ENCODE data around the gene PLEKHM3. TPM values are rescaled to one million over a fixed set of nuclear protein-coding genes. Genes with fewer than 3 reads are reported as not detected.

PLEKHM3 gene
- total and polyA plus RNA-seq, 4 donors = 15.6 to 34.5 (median 18.3) TPM

DNA sequence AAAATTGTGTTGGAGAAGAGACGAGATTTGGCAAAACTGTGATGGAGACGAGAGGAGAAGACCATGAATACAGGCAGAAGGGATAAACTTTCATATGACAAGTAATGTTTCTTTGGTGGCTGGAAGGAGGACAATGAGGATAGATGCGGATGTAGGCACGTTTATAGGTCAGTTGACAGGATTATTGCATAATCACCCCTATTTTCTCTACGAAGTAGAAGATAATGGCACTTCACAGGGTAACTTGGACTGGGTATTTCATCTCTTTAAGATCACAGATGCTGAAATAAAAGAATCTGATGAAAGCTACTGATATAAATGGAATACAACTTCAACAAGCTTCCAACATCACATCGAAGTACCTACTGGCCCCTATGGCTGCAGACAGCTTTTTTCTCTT, 81.0 kb downstream of the PLEKHM3 start:
- DNase-seq (ENCODE audit: low read depth in 4 of 6, low spot score in 6 of 6) = no peak
- Histone ChIP-seq H3K36me3 (ENCODE audit: control insufficient read depth, insufficient read depth, low read length) (peaks cover 7% of the 10 kb centered on the region), H3K9me3 (ENCODE audit: control insufficient read depth, insufficient read depth, low read length) (no peaks in the 10 kb centered on the region), H3K27me3 (ENCODE audit: control insufficient read depth, insufficient read depth, low read length) (no peaks in the 10 kb centered on the region), H3K27ac (ENCODE audit: low read depth, low read length) (no peak overlapping the region), H3K4me1 (ENCODE audit: control insufficient read depth, insufficient read depth, low read length) (no peaks in the 10 kb centered on the region), H3K4me3 (ENCODE audit: low read depth, low read length) (no peak overlapping the region)
- 100% methylated on average over 3 of the region's 6 CpGs for WGBS (ENCODE audit: insufficient coverage)

DNA sequence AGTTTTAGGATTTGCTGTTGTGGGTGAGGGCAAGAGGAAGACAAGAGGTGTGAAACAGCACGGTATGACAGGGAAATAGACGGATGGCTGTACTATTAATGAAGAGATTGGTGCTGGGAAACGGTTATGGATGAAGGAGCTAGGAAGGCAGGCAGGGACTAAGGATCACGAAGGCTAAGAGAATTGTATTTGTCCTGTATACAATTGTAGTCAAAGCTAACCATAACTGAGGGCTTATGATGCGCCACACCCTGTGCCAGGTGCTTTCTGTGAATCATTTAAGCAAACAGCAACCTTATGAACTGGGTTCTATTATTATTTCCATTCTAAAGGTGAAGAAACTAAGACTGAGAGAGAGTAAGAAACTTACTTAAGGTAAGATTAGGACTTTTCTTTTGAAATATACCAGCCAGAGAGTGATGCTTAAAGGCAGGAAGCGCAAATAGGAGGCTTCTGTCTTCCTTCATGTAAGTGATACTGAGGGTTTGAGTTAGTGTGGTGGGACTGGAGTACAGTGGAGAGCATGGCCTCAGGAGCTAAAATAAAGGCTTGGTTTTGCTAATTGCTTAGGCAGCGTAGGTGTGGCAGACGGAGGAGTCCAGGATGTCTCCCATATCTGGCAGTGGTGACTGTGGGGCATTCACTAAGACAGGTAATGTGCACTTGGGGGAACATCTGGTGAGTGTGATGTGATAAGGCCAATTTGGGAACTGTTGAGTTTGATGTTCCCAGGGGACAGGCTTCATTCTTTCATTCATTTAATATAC, 85.8 kb downstream of the PLEKHM3 start:
- Histone ChIP-seq H3K27me3 (ENCODE audit: control insufficient read depth, insufficient read depth, low read length) (no peaks in the 10 kb centered on the region), H3K9me3 (ENCODE audit: control insufficient read depth, insufficient read depth, low read length) (no peaks in the 10 kb centered on the region), H3K36me3 (ENCODE audit: control insufficient read depth, insufficient read depth, low read length) (peaks cover 4% of the 10 kb centered on the region), H3K4me3 (ENCODE audit: low read depth, low read length) (no peak overlapping the region), H3K4me1 (ENCODE audit: control insufficient read depth, insufficient read depth, low read length) (no peaks in the 10 kb centered on the region), H3K27ac (ENCODE audit: low read depth, low read length) (no peak overlapping the region)
- 93% methylated on average over 6 of the region's 8 CpGs for WGBS (ENCODE audit: insufficient coverage)
- DNase-seq (ENCODE audit: low read depth in 4 of 6, low spot score in 6 of 6) = no peak

DNA sequence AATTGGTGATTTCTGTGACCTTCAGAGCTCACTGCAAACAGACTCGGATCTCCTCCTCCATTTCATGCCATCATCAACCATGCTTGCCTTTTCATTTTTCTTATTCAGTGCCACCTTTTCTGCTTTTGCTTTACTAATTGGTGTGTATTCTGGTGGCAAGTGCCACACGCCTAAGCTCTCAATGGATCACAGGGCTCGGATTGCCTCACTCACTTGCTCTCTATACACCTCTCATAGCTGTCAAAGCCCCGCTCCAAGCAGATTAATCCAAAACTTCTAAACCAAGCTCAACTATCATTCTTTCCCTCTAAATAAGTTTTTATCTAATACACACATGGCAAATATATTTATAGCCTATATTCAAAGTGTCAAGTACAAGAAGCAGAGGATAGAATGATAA, 86.4 kb downstream of the PLEKHM3 start:
- no peak for DNase-seq (ENCODE audit: low read depth in 4 of 6, low spot score in 6 of 6)
- H3K27ac ChIP-seq (ENCODE audit: low read depth, low read length) = no peak overlapping the region
- no peaks in the 10 kb centered on the region for H3K9me3 ChIP-seq (ENCODE audit: control insufficient read depth, insufficient read depth, low read length)
- H3K36me3 ChIP-seq (ENCODE audit: control insufficient read depth, insufficient read depth, low read length) = peaks cover 4% of the 10 kb centered on the region
- no peaks in the 10 kb centered on the region for H3K27me3 ChIP-seq (ENCODE audit: control insufficient read depth, insufficient read depth, low read length)
- H3K4me3 ChIP-seq (ENCODE audit: low read depth, low read length) = no peak overlapping the region
- WGBS (ENCODE audit: insufficient coverage) = 83% methylated on average over 1 of the region's 4 CpGs
- H3K4me1 ChIP-seq (ENCODE audit: control insufficient read depth, insufficient read depth, low read length) = no peaks in the 10 kb centered on the region

DNA sequence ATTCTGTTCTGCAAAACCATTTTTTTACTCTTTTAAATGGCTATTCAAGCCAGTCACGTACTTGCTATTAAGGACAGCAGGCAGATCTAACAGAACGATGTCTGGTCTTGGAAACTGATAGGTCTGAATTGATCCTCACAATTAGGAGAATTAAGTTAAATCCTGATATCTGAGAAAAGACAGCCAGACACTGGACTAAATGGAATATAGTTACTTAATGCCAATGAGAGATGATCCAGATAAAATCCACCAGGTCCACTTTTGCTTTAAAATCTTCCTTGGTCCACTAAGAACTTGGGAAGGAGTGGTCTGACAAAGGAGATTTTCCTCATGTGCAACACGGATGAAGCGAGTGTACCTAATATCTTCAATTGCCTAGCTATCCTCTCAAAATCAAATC, 86.9 kb downstream of the PLEKHM3 start:
- no peak overlapping the region for H3K27ac ChIP-seq (ENCODE audit: low read depth, low read length)
- DNase-seq (ENCODE audit: low read depth in 4 of 6, low spot score in 6 of 6) = no peak

DNA sequence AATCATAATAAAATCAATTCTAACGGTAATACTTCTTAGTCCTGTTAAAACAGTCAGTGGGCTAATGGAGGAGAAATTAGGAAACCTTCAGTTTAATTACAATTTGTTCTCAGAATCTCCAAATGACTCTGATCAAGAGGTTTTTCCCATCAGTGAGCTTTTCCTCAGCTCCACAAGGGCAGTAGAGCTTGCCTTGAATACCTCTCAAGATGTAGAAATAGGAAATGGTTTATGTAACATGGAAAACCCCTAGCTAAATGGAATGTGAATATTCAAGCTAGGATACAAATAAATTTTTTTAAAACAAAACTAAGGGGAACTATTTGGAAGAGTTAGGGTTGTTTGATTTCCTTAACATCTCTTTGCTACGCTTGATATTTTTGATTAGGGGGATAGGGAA, 87.5 kb downstream of the PLEKHM3 start:
- Histone ChIP-seq H3K9me3 (ENCODE audit: control insufficient read depth, insufficient read depth, low read length) (peaks cover 1% of the 10 kb centered on the region), H3K4me3 (ENCODE audit: low read depth, low read length) (no peak overlapping the region), H3K27ac (ENCODE audit: low read depth, low read length) (no peak overlapping the region), H3K36me3 (ENCODE audit: control insufficient read depth, insufficient read depth, low read length) (peaks cover 4% of the 10 kb centered on the region), H3K4me1 (ENCODE audit: control insufficient read depth, insufficient read depth, low read length) (peaks cover 4% of the 10 kb centered on the region), H3K27me3 (ENCODE audit: control insufficient read depth, insufficient read depth, low read length) (no peaks in the 10 kb centered on the region)
- WGBS (ENCODE audit: insufficient coverage) = no CpG with 5 or more reads among the region's 2 CpGs
- peak in 1 of 6 donors; percentile 17 for DNase-seq (ENCODE audit: low read depth in 4 of 6, low spot score in 6 of 6)

More for the DNA sequence above, 86.9 kb downstream of the PLEKHM3 start:
- WGBS (ENCODE audit: insufficient coverage) = no CpG with 5 or more reads among the region's 4 CpGs
- peaks cover 3% of the 10 kb centered on the region for H3K4me1 ChIP-seq (ENCODE audit: control insufficient read depth, insufficient read depth, low read length)
- no peaks in the 10 kb centered on the region for H3K27me3 ChIP-seq (ENCODE audit: control insufficient read depth, insufficient read depth, low read length)
- H3K9me3 ChIP-seq (ENCODE audit: control insufficient read depth, insufficient read depth, low read length) = no peaks in the 10 kb centered on the region
- peaks cover 4% of the 10 kb centered on the region for H3K36me3 ChIP-seq (ENCODE audit: control insufficient read depth, insufficient read depth, low read length)
- H3K4me3 ChIP-seq (ENCODE audit: low read depth, low read length) = no peak overlapping the region

DNA sequence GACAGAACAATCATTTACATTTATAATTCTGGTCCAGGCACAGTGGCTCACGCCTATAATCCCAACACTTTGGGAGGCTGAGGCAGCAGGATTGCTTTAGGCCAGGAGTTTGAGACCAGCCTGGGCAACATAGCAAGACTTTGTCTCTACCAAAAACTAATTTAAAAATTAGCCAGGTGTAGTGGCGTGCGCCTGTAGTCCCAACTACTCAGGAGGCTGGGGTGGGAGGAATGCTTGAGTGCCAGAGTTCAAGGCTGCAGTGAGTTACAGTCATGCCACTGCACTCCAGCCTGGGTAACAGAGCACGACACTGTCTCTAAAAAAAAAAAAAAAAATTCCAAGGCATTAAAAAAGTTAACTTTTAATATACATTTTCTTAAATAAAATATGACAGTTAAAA, 88.1 kb downstream of the PLEKHM3 start:
- no peak for DNase-seq (ENCODE audit: low read depth in 4 of 6, low spot score in 6 of 6)
- no peaks in the 10 kb centered on the region for H3K27me3 ChIP-seq (ENCODE audit: control insufficient read depth, insufficient read depth, low read length)
- no peak overlapping the region for H3K4me3 ChIP-seq (ENCODE audit: low read depth, low read length)
- H3K27ac ChIP-seq (ENCODE audit: low read depth, low read length) = no peak overlapping the region
- 67% methylated on average over 1 of the region's 4 CpGs for WGBS (ENCODE audit: insufficient coverage)
- peaks cover 4% of the 10 kb centered on the region for H3K4me1 ChIP-seq (ENCODE audit: control insufficient read depth, insufficient read depth, low read length)
- H3K36me3 ChIP-seq (ENCODE audit: control insufficient read depth, insufficient read depth, low read length) = peaks cover 3% of the 10 kb centered on the region
- H3K9me3 ChIP-seq (ENCODE audit: control insufficient read depth, insufficient read depth, low read length) = peaks cover 1% of the 10 kb centered on the region

DNA sequence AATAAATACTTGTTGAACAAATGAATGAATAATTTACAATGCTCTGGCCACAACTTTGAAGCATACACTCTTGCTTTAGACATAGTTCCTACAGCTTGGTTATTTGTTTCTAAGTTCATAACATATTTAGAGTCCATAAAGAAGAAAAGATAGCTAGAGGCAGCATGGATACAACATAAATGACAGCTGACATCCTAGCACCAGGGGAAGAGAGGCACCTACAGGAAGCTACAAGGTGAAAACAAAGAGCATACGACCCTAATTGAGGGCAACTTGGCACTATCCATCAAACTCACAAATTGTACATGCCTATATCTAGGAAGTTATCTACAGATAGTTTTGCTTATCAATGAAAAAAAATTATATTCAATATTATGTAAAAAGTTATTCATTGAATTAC, 88.9 kb downstream of the PLEKHM3 start:
- WGBS (ENCODE audit: insufficient coverage) = no CpG with 5 or more reads among the region's 1 CpG
- Histone ChIP-seq H3K36me3 (ENCODE audit: control insufficient read depth, insufficient read depth, low read length) (no peaks in the 10 kb centered on the region), H3K9me3 (ENCODE audit: control insufficient read depth, insufficient read depth, low read length) (peaks cover 1% of the 10 kb centered on the region), H3K27ac (ENCODE audit: low read depth, low read length) (no peak overlapping the region), H3K4me1 (ENCODE audit: control insufficient read depth, insufficient read depth, low read length) (peaks cover 4% of the 10 kb centered on the region), H3K27me3 (ENCODE audit: control insufficient read depth, insufficient read depth, low read length) (no peaks in the 10 kb centered on the region), H3K4me3 (ENCODE audit: low read depth, low read length) (no peak overlapping the region)
- DNase-seq (ENCODE audit: low read depth in 4 of 6, low spot score in 6 of 6) = no peak

DNA sequence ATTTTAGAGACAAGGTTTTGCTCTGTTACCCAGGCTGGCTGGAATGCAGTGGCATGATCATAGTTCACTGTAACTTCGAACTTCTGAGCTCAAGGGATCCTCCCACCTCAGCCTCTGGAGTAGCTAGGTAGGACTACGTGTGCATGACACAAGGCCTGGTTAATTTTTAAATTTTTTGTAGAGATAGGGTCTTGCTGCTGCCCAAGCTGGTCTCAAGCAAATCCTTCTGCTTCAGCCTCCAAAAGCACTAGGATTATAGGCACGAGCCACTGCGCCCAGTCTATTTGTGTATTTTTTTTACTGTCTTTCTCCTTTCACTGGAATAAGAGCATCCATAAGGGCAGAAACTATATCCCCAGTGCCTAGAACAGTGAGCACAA, 89.3 kb downstream of the PLEKHM3 start:
- Histone ChIP-seq H3K4me3 (ENCODE audit: low read depth, low read length) (no peak overlapping the region), H3K9me3 (ENCODE audit: control insufficient read depth, insufficient read depth, low read length) (peaks cover 1% of the 10 kb centered on the region), H3K27ac (ENCODE audit: low read depth, low read length) (no peak overlapping the region), H3K27me3 (ENCODE audit: control insufficient read depth, insufficient read depth, low read length) (no peaks in the 10 kb centered on the region), H3K36me3 (ENCODE audit: control insufficient read depth, insufficient read depth, low read length) (peaks cover under 1% of the 10 kb centered on the region), H3K4me1 (ENCODE audit: control insufficient read depth, insufficient read depth, low read length) (peaks cover 4% of the 10 kb centered on the region)
- whole genome bisulfite sequencing (ENCODE audit: insufficient coverage) = no CpG with 5 or more reads among the region's 4 CpGs
- no peak for DNase-seq (ENCODE audit: low read depth in 4 of 6, low spot score in 6 of 6)

DNA sequence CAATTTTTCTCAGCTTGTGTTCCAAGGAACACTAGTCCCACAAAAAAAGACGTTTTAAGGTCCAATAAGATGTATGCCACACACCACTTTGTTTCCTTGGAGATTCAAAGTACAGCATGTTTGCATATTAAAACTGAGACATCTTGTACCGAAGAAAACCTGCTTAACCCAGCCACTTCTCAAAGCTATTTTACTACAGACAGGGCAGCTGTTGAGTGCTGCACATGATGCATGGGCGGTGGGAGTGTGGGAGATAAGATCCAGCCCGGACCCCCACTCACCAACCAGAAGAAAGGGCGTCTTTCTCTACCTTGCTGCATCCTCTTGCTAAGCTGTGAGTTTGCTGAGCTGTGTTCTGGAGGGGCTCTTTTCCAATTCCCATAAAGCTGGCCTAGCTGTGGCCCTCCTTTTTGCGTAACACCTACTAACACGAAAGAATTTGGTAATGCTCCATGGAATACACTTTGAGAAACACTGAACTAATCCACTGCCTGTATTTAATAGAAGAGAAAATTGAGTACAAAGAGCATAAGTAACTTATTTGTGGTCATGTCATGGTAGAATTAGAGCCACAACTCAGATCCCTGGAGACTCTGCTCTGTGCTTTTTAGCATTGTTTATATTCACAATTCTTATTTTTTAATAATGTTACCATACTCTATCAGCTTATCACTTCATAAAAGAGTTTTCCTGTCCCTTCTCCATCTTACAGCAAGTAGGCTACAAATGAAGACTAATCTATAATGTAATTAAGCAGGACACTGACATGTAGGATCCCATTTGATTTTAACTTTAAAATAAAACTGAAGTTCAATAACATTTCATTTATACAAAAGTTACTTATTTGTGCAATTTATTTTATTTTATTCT, 90.0 kb downstream of the PLEKHM3 start:
- Histone ChIP-seq H3K4me3 (ENCODE audit: low read depth, low read length) (no peak overlapping the region), H3K36me3 (ENCODE audit: control insufficient read depth, insufficient read depth, low read length) (peaks cover 6% of the 10 kb centered on the region), H3K4me1 (ENCODE audit: control insufficient read depth, insufficient read depth, low read length) (peaks cover 7% of the 10 kb centered on the region), H3K27ac (ENCODE audit: low read depth, low read length) (no peak overlapping the region), H3K27me3 (ENCODE audit: control insufficient read depth, insufficient read depth, low read length) (no peaks in the 10 kb centered on the region), H3K9me3 (ENCODE audit: control insufficient read depth, insufficient read depth, low read length) (peaks cover 1% of the 10 kb centered on the region)
- DNase-seq (ENCODE audit: low read depth in 4 of 6, low spot score in 6 of 6) = no peak
- WGBS (ENCODE audit: insufficient coverage) = 46% methylated on average over 2 of the region's 7 CpGs
